ENCODE measurements around the gene HOXB13. TPM values are rescaled to one million over a fixed set of nuclear protein-coding genes. Genes with fewer than 3 reads are reported as not detected.

Gene HOXB13
- total RNA-seq, 1 donor = not detected

- no peak for TF ChIP-seq CTCF (IDR thresholded peaks at IDR 0.05; ENCODE audit: insufficient read depth, low read length)
- no peak overlapping the region for H3K4me3 ChIP-seq (ENCODE audit: low read depth, low read length)
- DNase-seq (ENCODE audit: low read depth) = no peak
Observed at GRCh38 chr17:48749621-48750553, 21.3 kb upstream of the HOXB13 start.

GRCh38 chr17:48748718-48749566 lies 20.4 kb upstream of the HOXB13 start:
- TF ChIP-seq CTCF (IDR thresholded peaks at IDR 0.05; ENCODE audit: insufficient read depth, low read length) = no peak
- no peak for DNase-seq (ENCODE audit: low read depth)

GRCh38 chr17:48747445-48748363 lies 19.2 kb upstream of the HOXB13 start:
- DNase-seq (ENCODE audit: low read depth) = no peak
- no peak for TF ChIP-seq CTCF (IDR thresholded peaks at IDR 0.05; ENCODE audit: insufficient read depth, low read length)
- no peak overlapping the region for H3K4me3 ChIP-seq (ENCODE audit: low read depth, low read length)

More at GRCh38 chr17:48748718-48749566, 20.4 kb upstream of the HOXB13 start:
- no peak overlapping the region for H3K4me3 ChIP-seq (ENCODE audit: low read depth, low read length)

GRCh38 chr17:48746916-48747444 lies 18.4 kb upstream of the HOXB13 start:
- H3K4me3 ChIP-seq (ENCODE audit: low read depth, low read length) = no peak overlapping the region
- TF ChIP-seq CTCF (IDR thresholded peaks at IDR 0.05; ENCODE audit: insufficient read depth, low read length) = no peak
- DNase-seq (ENCODE audit: low read depth) = no peak

- TF ChIP-seq CTCF (IDR thresholded peaks at IDR 0.05; ENCODE audit: insufficient read depth, low read length) = no peak
- no peak for DNase-seq (ENCODE audit: low read depth)
- no peak overlapping the region for H3K4me3 ChIP-seq (ENCODE audit: low read depth, low read length)
Observed at GRCh38 chr17:48745381-48746275, 17.1 kb upstream of the HOXB13 start.
